Peyer's patch (tissue), 4 donors: ENCODE measurements around the gene VEGFD.

Experiments used
- CTCF ChIP-seq, 6 experiments: fragments of 450-650 bp in 4 of 6; fragments of 200-600 bp in 2 of 6; sonication (generic) in 1 of 6; IDR thresholded peaks; one replicate each; pipeline ENCODE4 v1.5.1; 2017 to 2019; ENCODE audit warnings: antibody characterized with exemption in 6 of 6, mild to moderate bottlenecking in 3 of 6, moderate library complexity in 1 of 6
- POLR2A ChIP-seq, 2 donors: fragments of 450-650 bp; IDR thresholded peaks; one replicate each; pipeline ENCODE4 v1.5.1; 2017; ENCODE audit warnings: antibody characterized with exemption in 2 of 2, mild to moderate bottlenecking in 2 of 2, moderate library complexity in 2 of 2

GRCh38 chrX:15373976-15374375, 10.2 kb downstream of the VEGFD start:
- TF ChIP-seq CTCF (IDR thresholded peaks at IDR 0.05) (no peak), POLR2A (IDR thresholded peaks at IDR 0.05) (no peak)
